Peyer's patch (tissue), 4 donors: ENCODE data around the gene ZER1.

Experiments
- CTCF ChIP-seq, 6 experiments: fragments of 450-650 bp in 4 of 6; fragments of 200-600 bp in 2 of 6; sonication (generic) in 1 of 6; IDR thresholded peaks; one replicate each; pipeline ENCODE4 v1.5.1; 2017 to 2019; ENCODE audit warnings: antibody characterized with exemption in 6 of 6, mild to moderate bottlenecking in 3 of 6, moderate library complexity in 1 of 6
- POLR2A ChIP-seq, 2 donors: fragments of 450-650 bp; IDR thresholded peaks; one replicate each; pipeline ENCODE4 v1.5.1; 2017; ENCODE audit warnings: antibody characterized with exemption in 2 of 2, mild to moderate bottlenecking in 2 of 2, moderate library complexity in 2 of 2

- no peak for TF ChIP-seq CTCF (IDR thresholded peaks at IDR 0.05)
- no peak for TF ChIP-seq POLR2A (IDR thresholded peaks at IDR 0.05)
Measured at GRCh38 chr9:128819716-128820664, 48.3 kb upstream of the ZER1 start.
